Keratinocyte (primary cell): ENCODE results near the gene ADRA2C. TPM values are rescaled to one million over a fixed set of nuclear protein-coding genes. Genes with fewer than 3 reads are reported as not detected.

Experiments used
- DNase-seq: peaks from one replicate; pipeline ENCODE4 v3.0.0-alpha.2; 2011; ENCODE audit warnings: low read depth, missing footprints, low spot score
- FAIRE-seq: peaks from 2 replicates; lab custom pipeline; 2011; peaks lifted over from hg19 to GRCh38; lab: Jason Lieb, UNC
- H2AFZ ChIP-seq: 2 replicates; pipeline ENCODE4 v1.6.0; 2012; ENCODE audit warnings: low read length, control low read depth, inconsistent platforms; ENCODE audit not compliant: control insufficient read depth
- H3K27ac ChIP-seq: 2 replicates; pipeline ENCODE4 v1.5.1; 2011; ENCODE audit warnings: low read length; ENCODE audit not compliant: control insufficient read depth, insufficient read depth
- H3K27me3 ChIP-seq: 3 replicates; pipeline ENCODE4 v1.6.0; 2011; ENCODE audit warnings: low read length; ENCODE audit not compliant: control insufficient read depth, insufficient read depth; ENCODE audit errors: extremely low read depth
- H3K36me3 ChIP-seq, 2 experiments: 2 replicates in 1 of 2; 3 replicates in 1 of 2; pipeline ENCODE4 v1.5.1; 2011; ENCODE audit warnings: low read length in 2 of 2, mild to moderate bottlenecking in 1 of 2; ENCODE audit not compliant: control insufficient read depth in 2 of 2, insufficient read depth in 2 of 2; ENCODE audit errors: extremely low read depth in 1 of 2
- H3K4me1 ChIP-seq: 3 replicates; pipeline ENCODE4 v1.5.1; 2011; ENCODE audit warnings: low read length; ENCODE audit not compliant: control insufficient read depth, insufficient read depth; ENCODE audit errors: extremely low read depth
- H3K4me2 ChIP-seq: 3 replicates; pipeline ENCODE4 v1.6.0; 2011; ENCODE audit warnings: low read depth, low read length; ENCODE audit not compliant: control insufficient read depth, insufficient read depth; ENCODE audit errors: extremely low read depth
- H3K4me3 ChIP-seq, 3 experiments: fragments of 200-600 bp in 1 of 3; sonication (generic) in 1 of 3; 2 replicates in 2 of 3; 3 replicates in 1 of 3; pipeline ENCODE4 v1.5.1; 2011 to 2016; ENCODE audit warnings: low read length in 3 of 3, mild to moderate bottlenecking in 3 of 3, control low read depth in 2 of 3, inconsistent platforms in 1 of 3, low read depth in 1 of 3, mixed read lengths in 1 of 3, mixed run types in 1 of 3, moderate library complexity in 1 of 3; ENCODE audit not compliant: control insufficient read depth in 2 of 3, insufficient read depth in 2 of 3; ENCODE audit errors: extremely low read depth in 1 of 3
- H3K79me2 ChIP-seq: 2 replicates; pipeline ENCODE4 v1.6.0; 2012; ENCODE audit warnings: low read length; ENCODE audit not compliant: control insufficient read depth, insufficient read depth
- H3K9ac ChIP-seq: 3 replicates; pipeline ENCODE4 v1.6.0; 2011; ENCODE audit warnings: low read length; ENCODE audit not compliant: control insufficient read depth, insufficient read depth; ENCODE audit errors: extremely low read depth
- H3K9me1 ChIP-seq: 3 replicates; pipeline ENCODE4 v1.6.0; 2011; ENCODE audit warnings: low read length; ENCODE audit not compliant: control insufficient read depth, insufficient read depth; ENCODE audit errors: extremely low read depth
- H3K9me3 ChIP-seq: 2 replicates; pipeline ENCODE4 v1.5.1; 2012; ENCODE audit warnings: low read depth, low read length; ENCODE audit not compliant: control insufficient read depth
- H4K20me1 ChIP-seq: 3 replicates; pipeline ENCODE4 v1.6.0; 2011; ENCODE audit warnings: low read length; ENCODE audit not compliant: control insufficient read depth, insufficient read depth; ENCODE audit errors: extremely low read depth
- CTCF ChIP-seq, 3 experiments: IDR thresholded peaks in 1 of 3; conservative IDR thresholded peaks in 1 of 3; optimal IDR thresholded peaks in 1 of 3; 2 replicates in 2 of 3; 3 replicates in 1 of 3; pipeline versions ENCODE3 to v1.5.1; 2011; ENCODE audit warnings: low read length in 3 of 3, mild to moderate bottlenecking in 3 of 3, moderate library complexity in 2 of 3, control low read depth in 1 of 3, inconsistent platforms in 1 of 3; ENCODE audit not compliant: insufficient read depth in 2 of 3; ENCODE audit errors: extremely low read depth in 1 of 3
- EZH2 ChIP-seq: IDR thresholded peaks from one replicate; pipeline ENCODE4 v1.6.1; 2012; ENCODE audit warnings: inconsistent platforms, mild to moderate bottlenecking, low read length, moderate library complexity
- dilution Hi-C: fragments of 300-500 bp; cut with MboI; formaldehyde crosslinking; loops from one replicate; pipeline ENCODE4 v1.7.0; 2020; ENCODE audit warnings: low sequenced_read_pairs; ENCODE audit not compliant: extremely low pct_ligation_motif_present
- polyA plus RNA-seq, 5 experiments: library from polyadenylated mRNA; depleted of rRNA in 3 of 5; stranded (reverse) in 3 of 5; stranded (forward) in 1 of 5; unstranded in 1 of 5; fragments of >200 nt; gene quantifications; 1 replicate in 1 of 5; 2 replicates in 3 of 5; 3 replicates in 1 of 5; pipeline versions ENCODE4 v1.2.1 to v1.2.3, GENCODE V29; 2011 to 2012; ENCODE audit warnings: missing spikeins in 2 of 5, low read depth in 1 of 5, low replicate concordance in 1 of 5

The ADRA2C gene
- polyA plus RNA-seq, 1 donor (not counting 4 experiments of a cell fraction or from before 2014, with no cell fraction given) = 0.05 TPM

- Histone ChIP-seq H3K9me3 (peaks cover 3% of the 10 kb centered on the region), H3K4me2 (no peak overlapping the region), H3K9me1 (no peaks in the 10 kb centered on the region), H2AFZ (no peak overlapping the region), H3K9ac (no peak overlapping the region), H3K27ac (no peak overlapping the region), H3K4me3 (no peak overlapping the region), H3K36me3 (no peaks in the 10 kb centered on the region), H3K79me2 (no peaks in the 10 kb centered on the region), H3K4me1 (no peaks in the 10 kb centered on the region), H3K27me3 (peaks cover 5% of the 10 kb centered on the region), H4K20me1 (no peaks in the 10 kb centered on the region)
- no peak for DNase-seq
- no peak for TF ChIP-seq EZH2
- TF ChIP-seq CTCF (optimal IDR thresholded peaks at IDR 0.05 in 1 of 3, IDR thresholded peaks at IDR 0.05 in 1 of 3, conservative IDR thresholded peaks at IDR 0.05 in 1 of 3; ENCODE audit: extremely low read depth in 1 of 3, insufficient read depth in 2 of 3, low read length in 3 of 3) = no peak
- dilution Hi-C loops = loop anchor here (10.0 kb wide), 1 partner anchor 58 kb away; no protein-coding TSS in a partner anchor
- no peak for FAIRE-seq
Observed at GRCh38 chr4:3736806-3737205, 29.4 kb upstream of the ADRA2C start.

- H3K9me3 ChIP-seq = peaks cover 6% of the 10 kb centered on the region
- no peak overlapping the region for H3K4me2 ChIP-seq
- dilution Hi-C loops = loop anchor here (10.0 kb wide), 1 partner anchor 55 kb away; no protein-coding TSS in a partner anchor
- no peaks in the 10 kb centered on the region for H3K79me2 ChIP-seq
- no peak overlapping the region for H3K9ac ChIP-seq
- DNase-seq (no peak), FAIRE-seq (no peak)
- H3K4me1 ChIP-seq = no peaks in the 10 kb centered on the region
- H2AFZ ChIP-seq = no peak overlapping the region
- no peaks in the 10 kb centered on the region for H4K20me1 ChIP-seq
- TF ChIP-seq CTCF (optimal IDR thresholded peaks at IDR 0.05 in 1 of 3, IDR thresholded peaks at IDR 0.05 in 1 of 3, conservative IDR thresholded peaks at IDR 0.05 in 1 of 3; ENCODE audit: extremely low read depth in 1 of 3, insufficient read depth in 2 of 3, low read length in 3 of 3) (no peak), EZH2 (no peak)
- H3K9me1 ChIP-seq = no peaks in the 10 kb centered on the region
- H3K4me3 ChIP-seq = no peak overlapping the region
- H3K36me3 ChIP-seq = no peaks in the 10 kb centered on the region
- no peak overlapping the region for H3K27ac ChIP-seq
- H3K27me3 ChIP-seq = no peaks in the 10 kb centered on the region
Observed at GRCh38 chr4:3739577-3739976, 26.6 kb upstream of the ADRA2C start.
